GM21381 (cell line): ENCODE data around the gene CMIP.
"Not testable (repeated sequence)": the region's sequence is repeated elsewhere in the genome, so short reads cannot be mapped to it uniquely, and the experiment has no call there.

ENCODE experiments used
- ATAC-seq: cut with Tn5 transposase; IDR thresholded peaks from one replicate; pipeline ENCODE4 v1.9.1; 2021; ENCODE audit warnings: mild to moderate bottlenecking, moderate library complexity; ENCODE audit not compliant: unreplicated experiment

Gene CMIP

GRCh38 chr16:81514041-81514559, 69.5 kb downstream of the CMIP start:
- ATAC-seq, result peak; percentile 78

DNA sequence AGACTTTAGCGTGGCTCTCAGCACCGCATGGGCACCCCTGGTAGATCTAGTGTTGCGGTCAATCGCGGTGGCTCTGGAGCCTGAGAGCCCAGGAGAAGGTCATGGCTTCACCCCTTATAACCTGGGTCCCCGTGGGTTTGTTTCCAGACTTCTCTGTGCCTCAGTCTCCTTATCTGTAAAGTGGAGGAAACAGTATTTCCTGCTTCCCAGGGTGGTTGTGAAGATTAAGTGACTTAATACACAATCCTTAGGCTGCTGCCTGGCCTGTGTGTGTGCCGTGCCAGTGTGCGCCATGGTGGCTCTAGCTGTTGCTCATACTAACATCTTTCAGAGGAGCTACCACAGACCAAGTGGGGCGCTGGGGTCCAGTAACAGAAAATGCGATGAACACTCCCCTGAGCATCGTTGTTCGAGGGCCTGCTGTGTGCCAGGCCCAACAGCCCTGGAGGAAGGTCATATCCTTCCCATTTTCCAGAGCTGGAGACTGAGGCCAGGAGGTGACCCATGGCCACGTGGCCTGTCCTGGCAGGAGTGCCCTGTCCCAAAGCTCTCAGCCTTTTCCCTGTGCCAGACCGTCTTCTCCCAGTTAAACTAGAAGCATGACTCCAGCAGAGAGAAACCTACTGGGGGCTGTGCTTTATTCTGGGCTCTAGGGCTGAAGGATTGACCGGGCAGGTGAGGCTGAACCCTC, 70.1 kb downstream of the CMIP start:
- ATAC-seq, result no peak

DNA sequence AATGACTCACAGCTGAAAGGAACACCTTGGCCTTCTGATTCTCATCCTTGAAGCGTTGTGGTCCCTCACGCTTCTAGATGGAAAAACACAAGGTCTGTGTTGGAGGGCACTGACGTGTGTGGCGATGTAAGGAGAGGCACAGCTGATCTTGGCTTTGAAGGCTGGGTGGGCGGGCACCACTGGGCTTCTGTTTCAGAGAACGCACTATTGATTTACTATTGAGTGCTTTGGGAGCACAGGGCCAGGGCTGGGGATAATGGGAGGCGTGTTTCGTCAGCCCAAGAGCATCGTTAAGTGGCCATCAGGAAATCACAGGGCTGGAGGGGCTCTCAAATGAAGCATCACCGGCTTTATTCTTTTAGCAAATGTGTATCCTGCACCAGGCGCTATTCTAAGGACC, 70.7 kb downstream of the CMIP start:
- no peak for ATAC-seq

DNA sequence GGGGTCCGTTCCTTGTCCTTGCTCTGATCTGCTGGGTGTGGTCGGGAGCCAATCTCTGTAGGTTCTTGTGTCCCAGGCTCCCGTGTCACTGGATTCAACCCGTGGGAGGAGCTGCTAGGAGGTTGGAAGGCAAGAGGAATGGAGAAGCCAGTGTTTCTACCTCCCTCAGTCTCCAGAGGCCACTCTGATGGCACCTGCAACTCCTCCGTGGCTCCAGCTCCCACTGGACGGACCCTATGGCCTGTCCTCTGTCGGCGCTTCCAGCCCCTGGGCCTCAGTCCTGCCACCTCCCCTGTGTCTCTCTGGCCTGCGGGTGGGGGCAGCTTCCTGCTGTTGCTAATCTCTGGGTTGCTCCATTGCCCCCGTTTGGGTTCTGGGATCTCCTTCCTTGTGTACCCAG, 71.1 kb downstream of the CMIP start:
- ATAC-seq, result no peak

DNA sequence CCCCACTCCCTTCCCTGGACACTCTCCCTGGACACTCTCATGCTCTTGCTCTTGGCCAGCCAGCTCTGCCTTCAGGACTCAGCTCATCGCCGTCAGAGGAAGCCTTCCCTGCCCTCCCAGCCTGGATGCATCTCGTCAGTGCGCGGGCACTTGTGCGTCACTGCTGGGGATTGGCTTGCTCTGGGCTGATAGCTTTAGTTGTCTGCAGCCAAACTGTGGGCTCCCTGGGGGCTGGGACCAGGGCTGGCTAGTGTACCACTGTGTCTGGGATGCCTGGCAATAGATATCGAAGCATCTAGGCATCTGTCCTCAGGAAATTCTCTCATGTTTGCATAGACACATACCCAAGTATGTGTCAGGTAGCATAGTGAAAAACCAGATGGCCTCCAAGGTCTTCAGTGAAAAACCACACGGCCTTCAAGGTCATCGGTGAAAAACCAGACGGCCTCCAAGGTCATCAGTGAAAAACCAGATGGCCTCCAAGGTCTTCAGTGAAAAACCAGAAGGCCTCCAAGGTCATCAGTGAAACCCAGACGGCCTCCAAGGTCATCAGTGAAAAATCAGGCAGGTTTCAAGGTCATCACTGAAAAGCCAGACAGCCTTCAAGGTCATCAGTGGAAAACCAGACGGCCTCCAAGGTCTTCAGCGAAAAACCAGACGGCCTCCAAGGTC, 72.0 kb downstream of the CMIP start:
- ATAC-seq, result no peak

DNA sequence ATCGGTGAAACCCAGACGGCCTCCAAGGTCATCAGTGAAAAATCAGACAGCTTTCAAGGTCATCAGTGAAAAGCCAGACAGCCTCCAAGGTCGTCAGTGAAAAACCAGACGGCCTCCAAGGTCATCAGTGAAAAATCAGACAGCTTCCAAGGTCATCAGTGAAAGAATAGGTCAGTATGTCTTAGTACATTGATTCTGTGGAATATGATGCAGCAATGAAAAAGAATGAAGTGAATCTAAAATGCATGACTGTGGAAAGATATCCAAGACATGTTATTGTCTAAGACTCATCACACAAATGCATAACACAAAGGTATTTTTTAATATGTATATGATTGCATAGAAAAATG, 72.5 kb downstream of the CMIP start:
- no peak for ATAC-seq

- no peak for ATAC-seq
Measured at GRCh38 chr16:81517629-81518438, 73.2 kb downstream of the CMIP start.

DNA sequence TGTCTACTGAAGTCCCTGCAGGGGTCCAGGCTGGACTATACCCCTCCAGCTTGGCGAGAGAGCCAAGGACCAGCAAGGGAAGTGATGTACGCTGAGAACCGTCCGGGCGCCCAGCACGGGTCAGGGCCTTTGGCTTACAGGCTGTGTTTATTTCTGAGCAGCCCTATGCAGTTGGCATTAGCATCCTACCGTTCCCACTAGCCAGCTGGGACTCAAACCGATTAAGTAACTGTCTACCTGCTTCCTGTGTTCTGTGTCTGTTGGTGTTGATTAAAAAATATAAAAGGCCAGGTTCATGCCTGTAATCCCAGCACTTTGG, 73.8 kb downstream of the CMIP start:
- no peak for ATAC-seq

- no peak for ATAC-seq
Measured at GRCh38 chr16:81519301-81520150, 74.9 kb downstream of the CMIP start.

GRCh38 chr16:81520151-81520470, 75.5 kb downstream of the CMIP start:
- ATAC-seq, result no peak

- ATAC-seq, result no peak
Measured at GRCh38 chr16:81520560-81521135, 76.0 kb downstream of the CMIP start.

GRCh38 chr16:81521141-81521626, 76.6 kb downstream of the CMIP start:
- ATAC-seq, result peak; percentile 54

GRCh38 chr16:81522108-81522701, 77.6 kb downstream of the CMIP start:
- ATAC-seq, result no peak

GRCh38 chr16:81522851-81523250, 78.2 kb downstream of the CMIP start:
- not testable (repeated sequence) for ATAC-seq

- ATAC-seq, result no peak
Measured at GRCh38 chr16:81523387-81524115, 78.9 kb downstream of the CMIP start.

- no peak for ATAC-seq
Measured at GRCh38 chr16:81524382-81524781, 79.8 kb downstream of the CMIP start.

- not testable (repeated sequence) for ATAC-seq
Measured at GRCh38 chr16:81524885-81525284, 80.3 kb downstream of the CMIP start.

- ATAC-seq, result no peak
Measured at GRCh38 chr16:81526199-81526598, 81.6 kb downstream of the CMIP start.

DNA sequence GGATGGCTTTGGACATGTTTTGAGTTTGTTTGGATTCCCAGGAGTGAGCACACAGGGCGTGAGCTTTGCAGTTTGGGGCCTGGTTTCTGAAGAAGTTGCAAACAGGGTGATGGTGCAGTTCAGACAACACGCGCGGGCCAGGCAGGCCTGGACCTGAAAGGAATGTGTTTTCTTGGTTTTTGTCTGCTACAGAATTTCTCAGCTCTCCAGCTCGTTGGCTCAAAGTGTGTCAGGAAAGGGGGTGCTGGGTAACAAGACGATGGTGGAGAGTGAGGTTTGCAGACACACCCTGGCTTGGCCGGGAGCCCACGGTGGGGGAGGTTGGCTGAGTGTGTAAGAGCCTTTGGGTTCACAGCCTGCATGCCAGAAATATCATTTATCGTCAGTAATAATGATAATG, 82.3 kb downstream of the CMIP start:
- no peak for ATAC-seq
